ENCODE data around the gene ACTN4.
"Not testable (repeated sequence)": the region's sequence is repeated elsewhere in the genome, so short reads cannot be mapped to it uniquely, and the experiment has no call there.

DNA sequence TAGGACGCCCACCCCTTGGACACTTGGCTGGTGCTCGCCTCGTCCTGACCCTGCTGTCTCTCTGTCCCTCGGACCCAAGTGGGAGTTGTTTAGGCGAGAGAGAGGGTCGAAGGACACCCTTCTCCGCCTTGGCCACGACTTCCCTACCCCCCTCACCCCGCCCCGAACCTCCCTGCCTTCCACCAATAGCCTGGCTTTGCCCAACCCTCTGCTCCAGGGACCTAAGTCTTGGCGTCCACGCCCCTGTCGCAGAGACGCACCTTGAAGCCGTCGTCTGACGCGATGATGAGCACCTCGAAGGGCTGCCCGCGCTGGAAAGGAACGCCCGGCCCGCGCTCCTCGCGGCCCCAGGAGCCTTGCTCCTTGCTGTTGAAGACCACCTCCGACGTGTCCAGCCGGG lies 124.1 kb downstream of the ACTN4 start:
- TF ChIP-seq, protein P1, sequence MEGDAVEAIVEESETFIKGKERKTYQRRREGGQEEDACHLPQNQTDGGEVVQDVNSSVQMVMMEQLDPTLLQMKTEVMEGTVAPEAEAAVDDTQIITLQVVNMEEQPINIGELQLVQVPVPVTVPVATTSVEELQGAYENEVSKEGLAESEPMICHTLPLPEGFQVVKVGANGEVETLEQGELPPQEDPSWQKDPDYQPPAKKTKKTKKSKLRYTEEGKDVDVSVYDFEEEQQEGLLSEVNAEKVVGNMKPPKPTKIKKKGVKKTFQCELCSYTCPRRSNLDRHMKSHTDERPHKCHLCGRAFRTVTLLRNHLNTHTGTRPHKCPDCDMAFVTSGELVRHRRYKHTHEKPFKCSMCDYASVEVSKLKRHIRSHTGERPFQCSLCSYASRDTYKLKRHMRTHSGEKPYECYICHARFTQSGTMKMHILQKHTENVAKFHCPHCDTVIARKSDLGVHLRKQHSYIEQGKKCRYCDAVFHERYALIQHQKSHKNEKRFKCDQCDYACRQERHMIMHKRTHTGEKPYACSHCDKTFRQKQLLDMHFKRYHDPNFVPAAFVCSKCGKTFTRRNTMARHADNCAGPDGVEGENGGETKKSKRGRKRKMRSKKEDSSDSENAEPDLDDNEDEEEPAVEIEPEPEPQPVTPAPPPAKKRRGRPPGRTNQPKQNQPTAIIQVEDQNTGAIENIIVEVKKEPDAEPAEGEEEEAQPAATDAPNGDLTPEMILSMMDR (IDR thresholded peaks at IDR 0.05): not testable (repeated sequence)
- not testable (repeated sequence) for TF ChIP-seq POLR2A (IDR thresholded peaks at IDR 0.05)

All from ovary (tissue), 3 donors.